Gastrocnemius medialis (tissue), 4 donors: ENCODE data around the gene LCNL1.

Source experiments
- CTCF ChIP-seq, 5 experiments: fragments of 450-650 bp in 3 of 5; fragments of 200-600 bp in 2 of 5; sonication (generic) in 2 of 5; IDR thresholded peaks in 4 of 5; conservative IDR thresholded peaks in 1 of 5; 1 replicate in 4 of 5; 2 replicates in 1 of 5; pipeline ENCODE4 v1.5.1; 2016 to 2019; ENCODE audit warnings: antibody characterized with exemption in 5 of 5, mild to moderate bottlenecking in 3 of 5, moderate library complexity in 3 of 5
- POLR2A ChIP-seq, 2 donors: fragments of 450-650 bp; IDR thresholded peaks; one replicate each; pipeline ENCODE4 v1.6.1; 2017; ENCODE audit warnings: antibody characterized with exemption in 2 of 2, mild to moderate bottlenecking in 2 of 2, moderate library complexity in 2 of 2

- no peak for TF ChIP-seq CTCF (IDR thresholded peaks at IDR 0.05 in 4 of 5, conservative IDR thresholded peaks at IDR 0.05 in 1 of 5)
- TF ChIP-seq POLR2A (IDR thresholded peaks at IDR 0.05), result no peak
Observed at GRCh38 chr9:136992819-136993369, 10.1 kb downstream of the LCNL1 start.
